Suprapubic skin (tissue), 3 donors: Measurements from ENCODE around the gene KIR3DL3.
"Not testable (repeated sequence)": the region's sequence is repeated elsewhere in the genome, so short reads cannot be mapped to it uniquely, and the experiment has no call there.

ENCODE experiments used
- EP300 ChIP-seq: sonication (generic); formaldehyde crosslinking; IDR thresholded peaks from one replicate; pipeline ENCODE4 v1.6.1; 2017; ENCODE audit warnings: antibody characterized with exemption
- POLR2A ChIP-seq, 2 donors: fragments of 450-650 bp; IDR thresholded peaks; one replicate each; pipeline ENCODE4 v1.6.1; 2017; ENCODE audit warnings: antibody characterized with exemption in 2 of 2, mild to moderate bottlenecking in 2 of 2, moderate library complexity in 2 of 2
- TF ChIP-seq, protein P1 (sequence below), 2 donors: fragments of 200-600 bp in 1 of 2; fragments of 450-650 bp in 1 of 2; sonication (generic) in 1 of 2; IDR thresholded peaks; one replicate each; pipeline ENCODE4 v1.5.1; 2016 to 2019; ENCODE audit warnings: antibody characterized with exemption in 2 of 2, mild to moderate bottlenecking in 1 of 2, moderate library complexity in 1 of 2

DNA sequence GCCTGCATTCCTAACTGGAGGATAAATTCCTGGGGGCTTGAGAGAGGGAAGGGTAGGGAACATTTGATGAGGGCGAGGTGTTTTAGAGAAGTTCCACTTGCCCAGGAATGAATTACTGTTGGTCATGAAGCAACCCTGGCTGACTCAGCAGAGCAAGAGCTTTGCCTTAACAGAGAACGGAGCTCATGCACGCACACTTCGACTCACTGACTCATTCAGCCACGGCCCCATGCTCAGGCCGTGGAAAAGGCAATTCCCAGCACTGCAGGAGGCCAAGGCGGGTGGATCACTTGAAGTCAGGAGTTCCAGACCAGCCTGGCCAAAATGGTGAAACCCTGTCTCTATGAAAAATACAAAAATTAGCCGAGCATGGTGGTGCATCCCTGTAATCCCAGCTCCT is 40.0 kb downstream of the KIR3DL3 start:
- TF ChIP-seq POLR2A (IDR thresholded peaks at IDR 0.05); EP300: not testable (repeated sequence)
- TF ChIP-seq, protein P1, sequence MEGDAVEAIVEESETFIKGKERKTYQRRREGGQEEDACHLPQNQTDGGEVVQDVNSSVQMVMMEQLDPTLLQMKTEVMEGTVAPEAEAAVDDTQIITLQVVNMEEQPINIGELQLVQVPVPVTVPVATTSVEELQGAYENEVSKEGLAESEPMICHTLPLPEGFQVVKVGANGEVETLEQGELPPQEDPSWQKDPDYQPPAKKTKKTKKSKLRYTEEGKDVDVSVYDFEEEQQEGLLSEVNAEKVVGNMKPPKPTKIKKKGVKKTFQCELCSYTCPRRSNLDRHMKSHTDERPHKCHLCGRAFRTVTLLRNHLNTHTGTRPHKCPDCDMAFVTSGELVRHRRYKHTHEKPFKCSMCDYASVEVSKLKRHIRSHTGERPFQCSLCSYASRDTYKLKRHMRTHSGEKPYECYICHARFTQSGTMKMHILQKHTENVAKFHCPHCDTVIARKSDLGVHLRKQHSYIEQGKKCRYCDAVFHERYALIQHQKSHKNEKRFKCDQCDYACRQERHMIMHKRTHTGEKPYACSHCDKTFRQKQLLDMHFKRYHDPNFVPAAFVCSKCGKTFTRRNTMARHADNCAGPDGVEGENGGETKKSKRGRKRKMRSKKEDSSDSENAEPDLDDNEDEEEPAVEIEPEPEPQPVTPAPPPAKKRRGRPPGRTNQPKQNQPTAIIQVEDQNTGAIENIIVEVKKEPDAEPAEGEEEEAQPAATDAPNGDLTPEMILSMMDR (IDR thresholded peaks at IDR 0.05): not testable (repeated sequence)
